Esophagus squamous epithelium (tissue), 5 donors: ENCODE measurements around the gene ADGRG7. TPM values are rescaled to one million over a fixed set of nuclear protein-coding genes. Genes with fewer than 3 reads are reported as not detected.

ENCODE experiments used
- DNase-seq: peaks from one replicate; lab custom pipeline; 2025; lab: John Stamatoyannopoulos, UW
- H3K27ac ChIP-seq, 4 donors: fragments of 200-600 bp; sonication (generic); one replicate each; pipeline ENCODE4 v1.5.1; 2016 to 2019; ENCODE audit warnings: mild to moderate bottlenecking in 1 of 4
- H3K27me3 ChIP-seq, 4 donors: fragments of 200-600 bp; sonication (generic); 1 replicate in 3 of 4; 2 replicates in 1 of 4; pipeline versions ENCODE4 v1.5.1 to v1.6.0; 2017 to 2021; ENCODE audit warnings: antibody characterized with exemption in 1 of 4
- H3K36me3 ChIP-seq, 3 donors: fragments of 200-600 bp; sonication (generic); one replicate each; pipeline ENCODE4 v1.5.1; 2016 to 2019
- H3K4me1 ChIP-seq, 3 donors: fragments of 200-600 bp; sonication (generic); one replicate each; pipeline ENCODE4 v1.5.1; 2017 to 2019
- H3K4me3 ChIP-seq, 4 donors: fragments of 200-600 bp; sonication (generic); 1 replicate in 3 of 4; 2 replicates in 1 of 4; pipeline ENCODE4 v1.5.1; 2016 to 2019; ENCODE audit warnings: mild to moderate bottlenecking in 2 of 4, moderate library complexity in 1 of 4
- H3K9me3 ChIP-seq, 3 donors: fragments of 200-600 bp; sonication (generic); one replicate each; pipeline ENCODE4 v1.5.1; 2016 to 2019
- POLR2A ChIP-seq, 4 donors: fragments of 450-650 bp; IDR thresholded peaks; one replicate each; pipeline ENCODE4 v1.6.1; 2017; ENCODE audit warnings: antibody characterized with exemption in 4 of 4, mild to moderate bottlenecking in 4 of 4, moderate library complexity in 3 of 4
- WGBS, 2 donors: methylation state at CpG; one replicate each; pipeline ENCODE4 v1.1.5; 2018; 5-methylcytosine and 5-hydroxymethylcytosine counted together
- intact Hi-C: fragments of 100-400 bp; cut with DNase I; formaldehyde crosslinking; loops from one replicate; pipeline ENCODE4 v1.15.0; 2022
- total RNA-seq, 4 donors: library from RNA; depleted of rRNA; stranded (reverse); fragments of >200 nt; gene quantifications; one replicate each; pipeline ENCODE4 v1.1.0, GENCODE V29; 2016
- TF ChIP-seq, protein P1 (sequence below), 6 experiments: fragments of 450-650 bp in 4 of 6; fragments of 200-600 bp in 2 of 6; sonication (generic) in 2 of 6; IDR thresholded peaks; one replicate each; pipeline ENCODE4 v1.5.1; 2016 to 2019; ENCODE audit warnings: antibody characterized with exemption in 6 of 6, mild to moderate bottlenecking in 4 of 6, moderate library complexity in 4 of 6
- donor health status: DM: yes; HTN: yes; CAD: no.

Gene ADGRG7
- total RNA-seq, 4 donors from 2014 or later: not detected

DNA sequence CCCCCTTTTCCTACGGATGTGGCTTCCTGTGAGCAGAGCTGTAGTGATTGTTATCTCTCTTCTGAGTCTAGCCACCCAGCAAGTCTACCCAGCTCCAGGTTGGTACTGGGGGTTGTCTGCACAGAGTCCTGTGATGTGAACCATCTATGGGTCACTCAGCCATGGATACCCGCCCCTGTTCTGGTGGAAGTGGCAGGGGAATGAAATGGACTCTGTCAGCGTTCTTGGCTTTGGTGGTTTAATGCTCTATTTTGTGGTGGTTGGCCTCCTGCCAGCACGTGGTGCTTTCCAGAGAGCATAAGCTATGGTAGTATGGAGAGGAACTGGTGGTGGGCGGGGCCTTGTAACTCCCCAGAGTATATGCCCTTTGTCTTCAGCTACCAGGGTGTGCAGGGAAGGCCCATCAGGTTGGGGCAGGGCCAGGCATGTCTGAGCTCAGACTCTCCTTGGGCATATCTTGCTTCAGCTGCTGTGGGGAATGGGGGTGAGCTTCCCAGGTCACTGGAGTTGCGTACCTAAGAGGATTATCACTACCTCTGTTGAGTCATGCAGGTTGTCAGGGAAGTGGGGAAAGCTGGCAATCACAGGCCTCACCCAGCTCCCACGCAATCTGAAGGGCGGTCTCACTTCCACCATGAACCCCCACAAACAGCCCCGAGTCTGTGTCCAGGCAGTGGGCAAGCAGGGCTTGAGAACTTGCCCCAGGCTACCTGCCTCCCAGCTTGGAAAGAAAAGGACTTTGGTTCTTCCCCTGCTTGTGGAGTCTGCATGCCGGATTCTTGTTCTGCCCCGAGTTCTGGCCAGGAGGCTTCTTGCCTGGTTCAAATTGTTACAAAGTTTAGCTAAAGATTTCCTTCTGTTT, 9.0 kb upstream of the ADGRG7 start:
- TF ChIP-seq POLR2A (IDR thresholded peaks at IDR 0.05): no peak
- TF ChIP-seq, protein P1, sequence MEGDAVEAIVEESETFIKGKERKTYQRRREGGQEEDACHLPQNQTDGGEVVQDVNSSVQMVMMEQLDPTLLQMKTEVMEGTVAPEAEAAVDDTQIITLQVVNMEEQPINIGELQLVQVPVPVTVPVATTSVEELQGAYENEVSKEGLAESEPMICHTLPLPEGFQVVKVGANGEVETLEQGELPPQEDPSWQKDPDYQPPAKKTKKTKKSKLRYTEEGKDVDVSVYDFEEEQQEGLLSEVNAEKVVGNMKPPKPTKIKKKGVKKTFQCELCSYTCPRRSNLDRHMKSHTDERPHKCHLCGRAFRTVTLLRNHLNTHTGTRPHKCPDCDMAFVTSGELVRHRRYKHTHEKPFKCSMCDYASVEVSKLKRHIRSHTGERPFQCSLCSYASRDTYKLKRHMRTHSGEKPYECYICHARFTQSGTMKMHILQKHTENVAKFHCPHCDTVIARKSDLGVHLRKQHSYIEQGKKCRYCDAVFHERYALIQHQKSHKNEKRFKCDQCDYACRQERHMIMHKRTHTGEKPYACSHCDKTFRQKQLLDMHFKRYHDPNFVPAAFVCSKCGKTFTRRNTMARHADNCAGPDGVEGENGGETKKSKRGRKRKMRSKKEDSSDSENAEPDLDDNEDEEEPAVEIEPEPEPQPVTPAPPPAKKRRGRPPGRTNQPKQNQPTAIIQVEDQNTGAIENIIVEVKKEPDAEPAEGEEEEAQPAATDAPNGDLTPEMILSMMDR (IDR thresholded peaks at IDR 0.05): no peak
- H3K27ac ChIP-seq: peak overlapping the region; percentile 66 to 84 (median 78)
- H3K4me3 ChIP-seq: no peak overlapping the region
- WGBS, 2 donors: 35 to 100% methylated on average over 2 to 9 of the region's 11 CpGs
- intact Hi-C loops: no loop called here
- no peak for DNase-seq
- no peaks in the 10 kb centered on the region for H3K9me3 ChIP-seq
- H3K36me3 ChIP-seq: no peaks in the 10 kb centered on the region
- no peaks in the 10 kb centered on the region for H3K27me3 ChIP-seq
- peaks cover 0 to 43% (median 29%) of the 10 kb centered on the region in 3 donors for H3K4me1 ChIP-seq

- 24 to 30% methylated on average over 7 of the region's 7 CpGs for WGBS, 2 donors
- Histone ChIP-seq H3K4me3 (peak overlapping the region in 1 of 4 donors; percentile 39), H3K4me1 (peaks cover 0 to 43% (median 29%) of the 10 kb centered on the region in 3 donors), H3K36me3 (no peaks in the 10 kb centered on the region), H3K27me3 (no peaks in the 10 kb centered on the region), H3K27ac (peak overlapping the region; percentile 54 to 83 (median 68)), H3K9me3 (no peaks in the 10 kb centered on the region)
- intact Hi-C loops: no loop called here
- TF ChIP-seq POLR2A (IDR thresholded peaks at IDR 0.05): no peak
- TF ChIP-seq, protein P1 (IDR thresholded peaks at IDR 0.05): no peak
- no peak for DNase-seq
These were observed 6.6 kb upstream of the ADGRG7 start for GRCh38 chr3:100602506-100603444.

- TF ChIP-seq, protein P1 (IDR thresholded peaks at IDR 0.05): peak in 4 of 6 experiments; percentile 28 to 57 (median 36)
- TF ChIP-seq POLR2A (IDR thresholded peaks at IDR 0.05): no peak
These were observed 5.9 kb upstream of the ADGRG7 start for GRCh38 chr3:100603469-100603868.

GRCh38 chr3:100605358-100605757, 4.0 kb upstream of the ADGRG7 start:
- Histone ChIP-seq H3K9me3 (no peaks in the 10 kb centered on the region), H3K27me3 (peaks cover 0 to under 1% (median 0%) of the 10 kb centered on the region in 4 donors), H3K27ac (no peak overlapping the region), H3K4me1 (peaks cover 0 to 35% (median 29%) of the 10 kb centered on the region in 3 donors), H3K4me3 (no peak overlapping the region), H3K36me3 (no peaks in the 10 kb centered on the region)
- no peak for TF ChIP-seq POLR2A (IDR thresholded peaks at IDR 0.05)
- TF ChIP-seq, protein P1 (IDR thresholded peaks at IDR 0.05): no peak
- WGBS, 2 donors: 87 to 93% methylated on average over 8 of the region's 8 CpGs
- DNase-seq: no peak
- intact Hi-C loops: no loop called here

More at GRCh38 chr3:100603469-100603868, 5.9 kb upstream of the ADGRG7 start:
- H3K27ac ChIP-seq: peak overlapping the region; percentile 31 to 83 (median 58)
- intact Hi-C loops: no loop called here
- no peaks in the 10 kb centered on the region for H3K9me3 ChIP-seq
- 28 to 29% methylated on average over 5 of the region's 5 CpGs for WGBS, 2 donors
- peak overlapping the region in 1 of 4 donors; percentile 39 for H3K4me3 ChIP-seq
- no peaks in the 10 kb centered on the region for H3K36me3 ChIP-seq
- no peaks in the 10 kb centered on the region for H3K27me3 ChIP-seq
- DNase-seq: no peak
- H3K4me1 ChIP-seq: peaks cover 0 to 43% (median 29%) of the 10 kb centered on the region in 3 donors
